HG03159 (cell line): ENCODE measurements around the gene NCOA1.
"Not testable (repeated sequence)": the region's sequence is repeated elsewhere in the genome, so short reads cannot be mapped to it uniquely, and the experiment has no call there.

Experiments
- ATAC-seq: cut with Tn5 transposase; IDR thresholded peaks from one replicate; pipeline ENCODE4 v1.9.1; 2021; ENCODE audit warnings: mild to moderate bottlenecking, moderate library complexity; ENCODE audit not compliant: unreplicated experiment

NCOA1 gene

DNA sequence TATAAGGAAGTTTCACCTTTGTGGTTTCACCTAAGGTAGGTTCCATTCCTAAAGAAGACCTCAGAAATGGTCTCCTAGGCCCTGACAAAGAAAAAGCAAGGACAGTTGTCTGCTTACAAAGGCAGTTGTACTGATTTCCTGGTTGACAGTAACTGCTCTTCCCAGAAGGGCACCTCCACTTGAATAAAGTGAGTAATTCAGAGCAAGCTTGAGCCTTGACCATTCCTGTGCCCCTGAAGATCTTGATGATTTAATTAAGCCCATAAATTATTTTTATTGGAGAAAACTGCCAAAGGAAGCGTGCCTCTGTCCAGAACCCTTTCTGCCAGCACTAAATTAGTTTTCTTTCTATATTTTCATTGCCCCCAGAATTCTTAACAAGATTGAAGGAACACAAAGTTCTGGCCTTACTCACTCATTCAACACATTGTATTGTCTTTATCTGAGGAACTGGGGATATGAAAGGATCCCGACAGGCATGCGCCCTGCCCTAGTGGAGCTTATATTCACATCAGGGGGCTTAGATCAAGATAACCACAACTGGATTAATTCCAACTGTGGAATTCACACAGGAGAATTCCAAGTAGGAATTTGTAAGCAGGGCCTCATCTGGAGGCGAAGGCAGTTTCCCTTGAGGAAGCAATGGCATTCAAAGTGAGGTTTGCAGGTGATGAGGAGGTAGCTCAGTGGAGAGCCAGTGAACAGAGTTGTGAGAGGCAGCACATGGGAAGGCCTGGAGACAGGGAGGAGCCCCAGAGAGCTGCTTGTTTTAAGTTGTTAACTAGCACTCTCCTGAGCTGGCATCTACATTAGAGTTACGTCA is 280.9 kb downstream of the NCOA1 start:
- ATAC-seq = no peak

DNA sequence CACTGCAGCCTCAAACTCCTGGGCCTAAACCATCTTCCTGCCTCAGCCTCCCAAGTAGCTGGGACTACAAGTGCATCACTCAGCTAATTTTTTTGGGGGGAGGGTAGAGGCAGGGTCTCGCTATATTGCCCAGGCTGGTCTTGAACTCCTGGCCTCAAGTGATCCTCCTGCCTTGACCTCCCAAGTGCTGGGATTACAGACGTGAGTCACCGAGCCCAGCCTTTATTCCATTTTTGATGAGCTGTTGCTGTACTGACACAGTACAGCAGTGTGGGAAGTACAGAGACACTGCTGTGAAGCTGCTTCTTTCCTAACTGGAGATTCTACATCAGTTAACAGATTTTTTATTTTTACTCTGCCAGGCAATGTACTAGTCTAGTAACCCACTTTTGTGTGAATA is 283.3 kb downstream of the NCOA1 start:
- ATAC-seq = no peak

DNA sequence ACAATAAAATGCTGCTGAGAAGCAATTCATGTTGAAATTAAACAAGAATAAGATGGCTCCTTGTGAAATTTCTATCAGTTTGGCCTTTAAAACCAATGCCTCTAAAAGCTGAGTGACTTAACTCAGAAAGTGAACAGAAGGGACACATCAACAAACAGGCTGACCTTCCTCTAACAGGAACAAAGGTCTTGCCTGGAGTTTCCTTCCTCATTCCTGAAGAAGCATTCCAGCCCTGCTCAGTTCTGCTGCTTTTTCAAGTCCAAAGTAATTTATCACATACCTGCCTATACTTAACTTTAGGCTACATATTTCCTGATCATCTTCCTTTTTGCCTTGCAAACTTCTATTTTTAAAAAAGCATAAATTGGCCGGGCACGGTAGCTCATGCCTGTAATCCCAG is 288.1 kb downstream of the NCOA1 start:
- no peak for ATAC-seq

DNA sequence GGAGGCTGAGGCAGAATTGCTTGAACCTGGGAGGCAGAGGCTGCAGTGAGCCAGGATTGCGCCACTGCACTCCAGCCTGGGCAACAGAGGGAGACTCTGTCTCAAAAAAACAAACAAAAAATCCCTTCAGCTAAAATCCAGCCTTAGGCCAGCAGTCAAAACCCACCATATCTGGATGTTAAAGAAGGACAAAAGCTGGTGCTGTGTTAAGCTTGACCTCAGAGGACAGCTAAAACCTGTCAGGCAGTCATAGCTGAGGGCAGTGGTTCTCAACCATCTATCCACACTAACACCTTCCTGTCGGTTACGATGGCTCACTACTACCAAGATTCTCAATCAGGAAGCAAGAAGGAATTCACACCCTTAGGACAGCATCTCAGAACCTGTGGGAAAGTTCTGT is 292.6 kb downstream of the NCOA1 start:
- ATAC-seq = no peak

DNA sequence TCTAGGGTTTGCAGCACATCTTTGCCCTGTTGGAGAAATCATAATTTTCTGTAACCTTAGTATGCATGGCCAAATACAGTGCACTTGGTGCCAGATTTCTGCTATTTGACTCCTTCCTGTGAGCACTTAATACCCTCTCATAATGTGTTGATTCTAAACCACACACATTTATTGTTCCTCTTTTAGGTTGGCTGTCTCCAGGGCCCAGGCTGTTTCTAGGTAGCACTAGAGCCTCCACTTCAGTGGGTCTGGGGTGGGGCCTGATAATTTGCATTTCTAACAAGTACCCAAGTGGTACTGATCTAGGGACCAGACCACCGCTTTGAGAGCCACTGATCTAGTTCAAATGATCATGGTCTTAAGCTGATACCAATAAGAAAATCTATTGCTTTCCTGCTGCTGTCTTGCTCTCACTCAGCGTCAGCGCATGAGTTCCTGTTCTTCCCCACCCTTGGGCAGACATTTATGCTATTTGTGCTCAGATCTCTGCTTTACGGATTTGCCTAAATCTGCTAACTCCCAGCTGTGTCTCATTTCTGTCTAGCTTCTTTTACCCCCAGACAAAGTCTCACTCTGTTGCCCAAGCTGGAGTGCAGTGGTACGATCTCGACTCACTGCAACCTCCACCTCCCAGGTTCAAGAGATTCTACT is 294.7 kb downstream of the NCOA1 start:
- peak; percentile 94 for ATAC-seq

DNA sequence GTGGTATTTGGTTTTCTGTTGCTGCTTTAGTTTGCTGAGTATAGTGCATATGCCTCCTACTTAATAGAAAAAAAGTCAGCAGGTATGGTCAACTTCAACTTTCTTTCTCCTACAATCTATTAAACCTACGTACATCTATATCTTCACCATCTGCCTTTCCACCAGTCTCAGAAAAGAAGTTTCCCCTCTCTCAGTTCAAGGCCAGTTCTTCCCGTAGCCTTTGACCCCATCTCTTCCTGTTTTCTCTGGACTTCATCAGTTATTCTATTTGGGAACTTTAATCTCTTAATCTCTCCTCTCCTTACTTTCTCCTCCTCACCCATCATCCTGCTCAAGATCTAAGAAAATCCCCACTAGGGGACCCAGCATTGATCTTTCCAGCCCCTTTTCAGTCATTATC is 296.5 kb downstream of the NCOA1 start:
- ATAC-seq = no peak

DNA sequence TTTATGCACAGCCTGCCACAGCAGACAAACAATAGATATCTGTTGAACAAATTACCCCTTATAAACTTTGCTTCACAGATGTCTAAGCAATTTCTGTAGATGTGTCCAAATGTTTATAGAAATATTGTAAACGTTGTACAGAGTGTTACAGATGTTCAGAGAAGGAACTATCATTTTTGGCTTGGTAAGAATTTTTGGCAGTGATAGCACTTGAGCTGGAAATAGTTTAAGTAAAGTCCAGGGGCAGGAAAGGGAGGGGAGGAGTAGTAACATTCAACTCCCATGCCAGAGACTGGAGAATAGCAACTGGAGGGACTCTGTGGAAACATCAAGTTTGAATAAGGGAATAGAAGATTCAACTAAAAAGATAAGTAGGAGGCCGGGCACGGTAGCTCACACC is 297.8 kb downstream of the NCOA1 start:
- ATAC-seq = no peak

DNA sequence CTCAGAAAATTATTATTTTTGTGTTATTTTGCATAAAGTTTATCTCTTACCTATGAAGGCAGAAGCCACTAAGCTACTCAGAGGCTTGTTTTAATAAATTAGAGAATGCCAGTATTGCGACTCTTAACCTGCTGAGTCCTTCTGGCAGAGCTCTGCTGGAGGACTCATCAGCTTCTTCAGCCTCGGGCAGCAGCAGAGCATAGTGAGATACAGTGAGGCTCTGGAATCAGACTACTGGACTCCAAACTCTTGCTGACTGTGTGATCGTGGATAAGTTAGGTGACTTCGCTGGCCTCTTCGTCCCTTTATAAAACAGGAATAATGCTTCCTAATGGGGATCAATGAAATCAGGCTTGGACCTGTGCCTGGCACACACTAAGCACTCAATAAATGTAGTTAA is 300.4 kb downstream of the NCOA1 start:
- ATAC-seq = no peak

DNA sequence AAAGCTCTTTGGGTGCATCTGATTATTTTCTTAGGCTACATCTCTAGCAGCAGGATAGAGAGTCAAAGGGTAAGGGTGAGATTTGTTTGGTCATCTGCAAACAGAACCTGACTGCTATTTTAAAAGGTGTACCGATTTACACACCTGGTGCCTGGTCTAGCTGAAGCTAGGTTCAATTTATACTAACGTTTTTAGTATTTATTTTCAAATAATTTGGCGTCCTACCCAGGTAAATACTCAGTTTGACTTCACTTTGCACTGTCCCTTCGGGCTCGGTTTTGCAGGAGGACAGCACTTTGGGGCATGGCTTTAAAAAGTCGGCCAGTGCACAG is 301.5 kb downstream of the NCOA1 start:
- ATAC-seq = no peak

DNA sequence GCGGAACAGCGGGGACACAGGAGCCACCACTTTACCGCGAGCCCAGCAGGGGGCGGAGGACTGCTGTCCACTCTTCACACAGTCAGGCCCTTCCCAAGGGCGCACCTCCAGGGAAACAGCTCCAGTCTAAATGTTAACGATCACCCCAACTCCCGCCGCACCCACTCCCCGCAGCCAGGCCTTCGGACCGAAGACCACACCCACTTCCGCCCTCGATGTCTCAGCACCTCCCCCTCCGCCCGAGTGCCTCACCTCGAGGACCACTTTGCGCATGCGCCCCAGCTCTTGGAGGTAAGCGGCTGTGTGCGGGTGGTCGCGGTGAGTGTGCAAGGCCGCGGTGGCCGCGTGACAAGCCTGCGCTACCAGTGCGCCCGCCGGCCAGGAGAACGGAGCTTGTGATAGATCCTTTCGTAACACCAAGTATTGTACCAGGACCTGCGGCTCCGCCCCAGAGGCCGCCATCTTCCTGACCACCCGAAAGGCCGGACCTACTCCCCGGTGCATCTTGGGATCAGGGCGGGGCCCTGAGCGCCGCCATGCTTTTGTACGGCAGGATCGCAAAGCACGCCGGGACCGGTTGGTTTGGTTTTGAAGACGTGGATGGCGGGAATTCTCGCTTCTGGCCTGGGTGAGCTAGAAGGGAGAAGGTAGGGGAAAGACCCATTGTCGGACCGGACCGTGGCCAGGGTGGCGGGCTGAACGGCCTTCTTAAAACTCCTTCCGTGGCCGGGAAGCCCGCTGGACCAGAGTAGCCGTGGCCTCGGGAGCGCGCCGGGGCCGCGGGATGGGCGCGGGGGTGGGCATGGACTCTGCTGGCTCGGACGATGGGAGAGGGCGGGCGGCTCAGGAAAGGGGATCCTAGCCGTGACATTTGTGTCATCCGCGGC is 302.1 kb downstream of the NCOA1 start, which contains the start of the genes CENPO and PTRHD1:
Gene CENPO (plus strand): TSS at position 552 of the 887 bp plus-strand sequence. CDS start 495 bp downstream, outside the sequence.
Gene PTRHD1 (minus strand): TSS at position 518 of the 887 bp plus-strand sequence. CDS start 14 bp downstream, at position 504.
- peak; percentile 92 for ATAC-seq

DNA sequence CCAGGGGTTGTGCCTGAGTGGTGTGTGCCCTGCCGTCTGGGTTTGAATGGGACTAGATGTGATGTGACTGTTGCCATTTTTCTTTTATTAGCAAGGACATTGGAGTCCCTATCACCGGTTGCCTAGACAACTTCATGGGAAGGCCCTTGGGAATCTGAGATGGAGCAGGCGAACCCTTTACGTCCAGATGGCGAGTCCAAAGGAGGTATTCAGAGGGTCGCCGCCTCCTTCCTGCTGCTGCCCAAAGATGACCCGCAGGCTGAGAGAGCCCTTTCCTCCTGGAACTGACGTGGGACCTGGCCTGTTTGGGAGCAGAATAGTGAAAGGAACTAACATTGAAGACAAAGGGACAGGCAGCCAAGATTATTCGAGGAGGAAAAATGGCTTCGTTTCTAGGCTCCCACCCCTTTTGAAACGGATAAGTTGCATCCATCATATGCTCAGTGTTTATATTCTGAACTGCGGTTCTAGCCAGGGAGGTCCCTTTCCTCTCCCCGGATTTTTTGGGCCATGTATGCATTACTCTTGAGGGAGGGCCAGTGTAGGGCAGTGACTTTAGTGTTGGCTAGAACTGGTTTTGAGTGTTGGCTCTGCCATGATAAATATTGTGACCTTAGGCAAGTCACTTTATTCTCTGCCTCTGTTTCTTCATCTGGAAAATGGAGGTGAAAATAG is 302.8 kb downstream of the NCOA1 start:
- ATAC-seq = no peak

DNA sequence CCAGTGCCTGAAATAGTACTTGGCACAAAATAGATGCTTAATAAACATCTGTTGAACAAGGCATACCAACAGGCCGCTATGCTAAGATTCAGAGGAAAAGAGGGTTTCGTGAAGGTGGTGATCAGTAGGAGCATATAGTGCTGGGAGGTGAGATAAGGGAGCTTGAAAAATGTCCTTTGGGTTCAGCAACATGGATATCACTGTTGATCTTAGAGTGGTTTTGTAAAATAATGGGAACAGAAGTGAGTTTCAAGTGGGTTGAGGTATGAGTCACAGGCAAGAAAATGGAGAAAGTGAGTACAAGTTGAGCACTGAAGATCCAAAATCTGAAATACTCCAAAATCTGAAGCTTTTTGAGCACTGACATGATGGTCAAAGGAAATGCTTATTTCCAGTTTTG is 306.6 kb downstream of the NCOA1 start:
- ATAC-seq = no peak

DNA sequence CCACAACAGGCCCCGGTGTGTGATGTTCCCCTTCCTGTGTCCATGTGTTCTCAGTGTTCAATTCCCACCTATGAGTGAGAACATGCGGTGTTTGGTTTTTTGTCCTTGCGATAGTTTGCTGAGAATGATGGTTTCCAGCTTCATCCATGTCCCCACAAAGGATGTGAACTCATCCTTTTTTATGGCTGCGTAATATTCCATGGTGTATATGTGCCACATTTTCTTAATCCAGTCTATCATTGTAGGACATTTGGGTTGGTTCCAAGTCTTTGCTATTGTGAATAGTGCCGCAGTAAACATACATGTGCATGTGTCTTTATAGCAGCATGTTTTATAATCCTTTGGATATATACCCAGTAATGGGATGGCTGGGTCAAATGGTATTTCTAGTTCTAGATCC is 309.4 kb downstream of the NCOA1 start:
- not testable (repeated sequence) for ATAC-seq

DNA sequence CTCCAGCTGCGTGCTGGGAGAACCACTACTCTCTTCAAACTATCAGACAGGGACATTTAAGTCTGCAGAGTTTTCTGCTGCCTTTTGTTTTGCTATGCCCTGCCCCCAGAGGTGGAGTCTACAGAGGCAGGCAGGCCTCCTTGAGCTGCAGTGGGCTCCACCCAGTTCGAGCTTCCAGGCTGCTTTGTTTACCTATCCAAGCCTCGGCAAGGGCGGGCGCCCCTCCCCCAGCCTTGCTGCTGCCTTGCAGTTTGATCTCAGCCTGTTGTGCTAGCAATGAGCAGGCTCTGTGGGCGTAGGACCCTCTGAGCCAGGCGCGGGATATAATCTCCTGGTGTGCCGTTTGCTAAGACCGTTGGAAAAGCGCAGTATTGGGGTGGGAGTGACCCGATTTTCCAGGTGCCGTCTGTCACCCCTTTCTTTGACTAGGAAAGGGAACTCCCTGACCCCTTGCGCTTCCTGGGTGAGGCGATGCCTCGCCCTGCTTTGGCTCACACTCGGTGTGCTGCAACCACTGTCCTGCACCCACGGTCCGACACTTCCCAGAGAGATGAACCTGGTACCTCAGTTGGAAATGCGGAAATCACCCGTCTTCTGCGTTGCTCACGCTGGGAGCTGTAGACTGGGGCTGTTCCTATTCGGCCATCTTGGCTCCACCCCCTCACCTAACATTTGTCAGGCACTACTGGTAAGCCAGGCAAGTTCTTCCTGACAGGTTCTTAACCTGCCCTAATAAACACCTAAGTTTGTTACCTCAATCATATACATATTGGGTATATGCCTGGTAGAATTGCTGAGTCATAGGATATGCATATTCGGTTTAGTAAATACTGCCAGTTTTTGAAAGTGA is 315.0 kb downstream of the NCOA1 start:
- ATAC-seq = not testable (repeated sequence)

DNA sequence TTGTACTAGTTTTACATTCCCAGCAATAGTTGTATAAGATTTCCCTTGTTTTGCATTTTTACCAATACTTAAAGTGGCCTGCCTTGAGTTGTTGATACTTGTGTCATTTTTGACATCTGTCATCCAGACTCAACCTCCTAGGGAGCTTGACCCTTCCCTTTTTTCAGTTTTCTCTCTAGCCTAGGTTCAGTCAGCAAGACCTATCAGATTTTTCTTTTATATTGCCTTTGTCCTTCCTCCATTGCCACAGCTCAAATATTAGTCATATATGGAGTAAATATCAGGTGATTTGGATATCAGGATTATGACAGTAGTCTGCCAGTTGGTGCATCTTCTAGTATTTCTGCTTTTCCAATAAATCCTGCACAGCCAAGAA is 315.6 kb downstream of the NCOA1 start:
- ATAC-seq = no peak

DNA sequence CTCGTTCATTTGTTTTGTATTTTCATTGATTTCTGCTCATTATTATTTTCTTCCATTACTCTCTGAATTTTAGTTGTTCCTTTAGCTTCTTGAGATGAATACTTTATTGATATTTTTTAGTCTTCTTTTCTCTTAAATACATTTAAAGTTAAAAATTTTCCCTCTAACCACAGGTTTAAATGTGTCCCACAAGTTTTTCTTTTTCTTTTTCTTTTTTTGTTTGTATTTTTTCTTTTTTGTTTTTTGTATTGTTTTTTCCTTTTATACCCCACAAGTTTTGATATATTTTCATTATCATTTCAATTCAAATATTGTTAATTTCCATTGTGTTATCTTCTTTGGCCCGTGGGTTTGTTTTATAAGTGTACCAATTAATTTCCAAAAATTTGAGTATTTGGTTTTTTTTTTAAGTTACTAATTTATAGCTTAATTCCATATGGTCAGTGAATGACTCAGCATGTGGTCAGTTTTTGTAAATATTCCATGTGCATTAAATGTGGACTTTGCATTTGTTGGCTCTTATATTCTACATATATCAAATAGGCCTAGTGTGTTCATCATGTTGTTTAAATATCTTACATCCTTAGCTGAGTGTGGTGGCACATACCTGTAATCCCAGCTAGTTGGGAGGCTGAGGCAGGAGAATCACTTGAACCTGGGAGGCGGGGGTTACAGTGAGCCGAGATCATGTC is 318.4 kb downstream of the NCOA1 start:
- no peak for ATAC-seq

DNA sequence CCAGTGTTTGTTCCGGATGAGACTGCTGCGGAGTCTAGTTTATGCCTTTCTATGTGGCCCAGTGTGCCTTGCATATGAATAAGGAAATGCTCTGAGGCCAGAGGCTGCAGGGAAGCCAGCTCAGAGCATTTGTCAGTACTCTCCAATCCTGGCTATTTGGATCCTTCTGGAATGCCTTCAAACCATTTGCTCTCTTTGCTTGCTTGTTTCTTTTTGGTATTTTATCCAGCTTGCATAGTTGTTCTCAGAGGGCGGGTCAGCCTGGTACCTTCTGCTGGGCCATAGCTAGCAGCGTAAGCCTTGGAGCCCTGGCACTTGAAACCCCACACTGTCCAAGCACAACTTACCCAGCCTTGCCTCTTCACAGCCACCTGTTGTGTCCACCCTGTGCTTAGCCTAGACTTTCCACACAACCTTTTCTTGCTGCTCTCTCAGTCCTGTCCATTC is 322.7 kb downstream of the NCOA1 start:
- ATAC-seq = no peak

DNA sequence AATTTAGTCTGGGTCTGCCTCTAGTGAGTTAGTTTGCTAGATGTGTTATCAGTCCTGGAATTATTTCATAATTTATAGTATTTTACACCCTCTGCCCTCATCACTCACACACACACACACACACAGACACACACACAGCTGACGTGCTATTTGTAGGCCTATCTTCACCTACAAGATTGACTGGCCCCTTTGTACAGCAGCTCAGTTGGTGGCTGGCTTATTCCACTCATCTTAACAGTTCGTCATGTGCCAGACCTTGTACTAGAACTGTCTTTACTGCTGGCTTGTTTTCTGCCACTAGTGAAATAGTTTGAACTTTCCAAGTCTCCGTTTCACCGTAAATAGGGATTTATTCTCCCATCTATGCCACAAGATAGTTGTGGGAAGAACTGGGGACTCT is 323.5 kb downstream of the NCOA1 start:
- no peak for ATAC-seq

DNA sequence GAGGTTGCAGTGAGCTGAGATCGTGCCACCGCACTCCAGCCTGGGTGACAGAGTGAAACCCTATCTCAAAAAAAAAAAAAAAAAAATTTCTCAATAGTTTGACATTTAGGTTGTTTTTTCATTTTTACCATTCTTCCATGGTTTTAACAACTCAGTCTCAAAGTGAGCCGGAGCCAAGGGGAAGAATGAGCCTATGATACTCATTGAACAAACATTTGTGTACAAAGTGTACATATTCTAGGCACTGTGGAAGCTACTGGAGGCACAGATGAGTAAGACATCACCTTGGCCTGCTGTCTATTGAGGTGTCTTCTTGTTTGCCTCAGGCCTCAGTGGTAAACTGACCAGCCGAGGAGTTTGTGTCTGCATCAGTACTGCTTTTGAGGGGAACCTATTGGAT is 324.1 kb downstream of the NCOA1 start:
- ATAC-seq = no peak
